Endodermal cell (in vitro differentiated cells): Measurements from ENCODE around the gene UTS2B. TPM values are rescaled to one million over a fixed set of nuclear protein-coding genes. Genes with fewer than 3 reads are reported as not detected.

Source experiments
- DNase-seq: peaks from one replicate; pipeline ENCODE4 v3.0.0-alpha.2; 2017
- H3K27ac ChIP-seq: 2 replicates; pipeline ENCODE4 v1.5.1; 2013; ENCODE audit warnings: mild to moderate bottlenecking, low read depth, low read length, moderate library complexity
- H3K27me3 ChIP-seq: 2 replicates; pipeline ENCODE4 v1.6.1; 2013; ENCODE audit warnings: mild to moderate bottlenecking, low read length, moderate library complexity; ENCODE audit not compliant: insufficient read depth, control insufficient read depth, poor library complexity, severe bottlenecking
- H3K36me3 ChIP-seq: 2 replicates; pipeline ENCODE4 v1.7.0; 2013; ENCODE audit warnings: mild to moderate bottlenecking, low read length, moderate library complexity; ENCODE audit not compliant: control insufficient read depth, insufficient read depth
- H3K4me1 ChIP-seq: one replicate; pipeline ENCODE4 v1.7.0; 2013; ENCODE audit warnings: low read length; ENCODE audit not compliant: control insufficient read depth, insufficient read depth
- H3K4me3 ChIP-seq: 2 replicates; pipeline ENCODE4 v1.5.1; 2013; ENCODE audit warnings: mild to moderate bottlenecking, low read length, moderate library complexity
- H3K9ac ChIP-seq: 2 replicates; pipeline ENCODE4 v1.6.1; 2013; ENCODE audit warnings: mild to moderate bottlenecking, low read length, moderate library complexity; ENCODE audit not compliant: poor library complexity, severe bottlenecking; ENCODE audit errors: extremely low read depth
- H3K9me3 ChIP-seq: 2 replicates; pipeline ENCODE4 v1.6.1; 2013; ENCODE audit warnings: mild to moderate bottlenecking, low read length, moderate library complexity; ENCODE audit not compliant: control insufficient read depth
- H3K27ac Mint-ChIP-seq: 2 replicates; pipeline ENCODE4 v1.8.0; 2020; ENCODE audit warnings: mixed read lengths
- H3K27me3 Mint-ChIP-seq: 2 replicates; pipeline ENCODE4 v1.8.0; 2021; ENCODE audit warnings: mild to moderate bottlenecking, mixed read lengths; ENCODE audit not compliant: insufficient read depth
- H3K36me3 Mint-ChIP-seq: 2 replicates; pipeline ENCODE4 v1.8.0; 2020; ENCODE audit warnings: low read depth, mixed read lengths
- H3K4me1 Mint-ChIP-seq: 2 replicates; pipeline ENCODE4 v1.8.0; 2020; ENCODE audit warnings: mixed read lengths
- H3K4me3 Mint-ChIP-seq: 2 replicates; pipeline ENCODE4 v1.8.0; 2020; ENCODE audit warnings: mild to moderate bottlenecking, moderate library complexity, mixed read lengths
- H3K9me3 Mint-ChIP-seq: 2 replicates; pipeline ENCODE4 v1.8.0; 2020; ENCODE audit warnings: mild to moderate bottlenecking, mixed read lengths
- CTCF ChIP-seq: fragments of 200-600 bp; sonication (generic); conservative IDR thresholded peaks from 2 replicates; pipeline ENCODE4 v1.5.0; 2021; ENCODE audit warnings: antibody characterized with exemption, mild to moderate bottlenecking
- WGBS, 2 experiments: methylation state at CpG; one replicate each; pipeline versions ENCODE4 v1.1.5 to v1.1.7; 2013; ENCODE audit warnings: missing lambda C conversion rate in 2 of 2, mixed read lengths in 1 of 2; ENCODE audit not compliant: insufficient coverage in 1 of 2, insufficient read length in 1 of 2; 5-methylcytosine and 5-hydroxymethylcytosine counted together
- total RNA-seq, 2 donors: library from RNA; stranded (reverse); fragmentation: NEBNext Ultra II Directional in 1 of 2; extraction: Animal tissue kit (Norgen Biotek cat#: 25700) in 1 of 2; gene quantifications; 2 replicates in 1 of 2; 3 replicates in 1 of 2; pipeline ENCODE4 v1.2.1, GENCODE V29; 2021

UTS2B gene
- total RNA-seq, 2 donors from 2014 or later = 0.90 TPM; not detected in 1

GRCh38 chr3:191328383-191328961 lies 1.9 kb downstream of the UTS2B start:
- H3K9me3 ChIP-seq = no peaks in the 10 kb centered on the region
- Mint-ChIP-seq H3K27ac (peak overlapping the region; percentile 56), H3K4me3 (peak overlapping the region; percentile 86), H3K4me1 (peaks cover 36% of the 10 kb centered on the region), H3K27me3 (no peaks in the 10 kb centered on the region), H3K36me3 (no peaks in the 10 kb centered on the region), H3K9me3 (no peaks in the 10 kb centered on the region)
- peak overlapping the region; percentile 96 for H3K4me3 ChIP-seq
- peak overlapping the region; percentile 90 for H3K9ac ChIP-seq
- H3K36me3 ChIP-seq = no peaks in the 10 kb centered on the region
- H3K27ac ChIP-seq = peak overlapping the region; percentile 96
- no peak for TF ChIP-seq CTCF
- WGBS, 2 experiments = 59 to 71% methylated on average over 9 of the region's 9 CpGs
- no peaks in the 10 kb centered on the region for H3K27me3 ChIP-seq
- H3K4me1 ChIP-seq = peaks cover 2% of the 10 kb centered on the region
- DNase-seq = peak; percentile 53

- no peak for DNase-seq
- Mint-ChIP-seq H3K27me3 (no peaks in the 10 kb centered on the region), H3K36me3 (no peaks in the 10 kb centered on the region), H3K4me1 (peaks cover 29% of the 10 kb centered on the region), H3K4me3 (no peak overlapping the region), H3K27ac (no peak overlapping the region), H3K9me3 (no peaks in the 10 kb centered on the region)
- H3K9ac ChIP-seq = no peak overlapping the region
- no peaks in the 10 kb centered on the region for H3K9me3 ChIP-seq
- H3K36me3 ChIP-seq = no peaks in the 10 kb centered on the region
- 50% methylated on average over 2 of the region's 2 CpGs; no CpG with 5 or more reads in 1 of the 2 experiments for WGBS, 2 experiments
- H3K4me3 ChIP-seq = no peak overlapping the region
- no peak for TF ChIP-seq CTCF
- peaks cover 2% of the 10 kb centered on the region for H3K4me1 ChIP-seq
- H3K27me3 ChIP-seq = no peaks in the 10 kb centered on the region
- no peak overlapping the region for H3K27ac ChIP-seq
Observed at GRCh38 chr3:191327526-191327925, 2.8 kb downstream of the UTS2B start.

GRCh38 chr3:191324936-191325335 lies 5.4 kb downstream of the UTS2B start:
- WGBS, 2 experiments = 83 to 92% methylated on average over 2 of the region's 2 CpGs
- Histone ChIP-seq H3K27ac (no peak overlapping the region), H3K4me3 (no peak overlapping the region), H3K4me1 (peaks cover 2% of the 10 kb centered on the region), H3K9me3 (no peaks in the 10 kb centered on the region), H3K27me3 (no peaks in the 10 kb centered on the region), H3K9ac (no peak overlapping the region), H3K36me3 (no peaks in the 10 kb centered on the region)
- no peak for TF ChIP-seq CTCF
- Mint-ChIP-seq H3K4me1 (peaks cover 9% of the 10 kb centered on the region), H3K9me3 (no peaks in the 10 kb centered on the region), H3K27ac (no peak overlapping the region), H3K36me3 (no peaks in the 10 kb centered on the region), H3K4me3 (no peak overlapping the region), H3K27me3 (no peaks in the 10 kb centered on the region)
- no peak for DNase-seq
